Forelimb muscle (tissue), 1 donor: ENCODE results near the gene SHROOM2. TPM values are rescaled to one million over a fixed set of nuclear protein-coding genes. Genes with fewer than 3 reads are reported as not detected.

Experiments used
- polyA plus RNA-seq: library from polyadenylated mRNA; unstranded; fragments of 120-200 nt; gene quantifications from one replicate; pipeline ENCODE4 v1.2.1, GENCODE V29; 2013; ENCODE audit not compliant: insufficient read length

The SHROOM2 gene
- polyA plus RNA-seq, 1 donor = 1.7 TPM

Other genes with a start within 250 kb of the SHROOM2 start
- 0.87 TPM for gene GPR143, start 20.6 kb upstream of the SHROOM2 start, polyA plus RNA-seq
- not detected for gene CLDN34, start 180.9 kb downstream of the SHROOM2 start, polyA plus RNA-seq